HG03439 (cell line): Measurements from ENCODE around the gene GSG1L.

ENCODE experiments used
- ATAC-seq: cut with Tn5 transposase; IDR thresholded peaks from one replicate; pipeline ENCODE4 v1.9.1; 2021; ENCODE audit warnings: mild to moderate bottlenecking, moderate library complexity; ENCODE audit not compliant: unreplicated experiment

Gene GSG1L

GRCh38 chr16:28067604-28068379, 4.3 kb upstream of the GSG1L start:
- no peak for ATAC-seq

GRCh38 chr16:28064706-28065249, 1.3 kb upstream of the GSG1L start:
- no peak for ATAC-seq

DNA sequence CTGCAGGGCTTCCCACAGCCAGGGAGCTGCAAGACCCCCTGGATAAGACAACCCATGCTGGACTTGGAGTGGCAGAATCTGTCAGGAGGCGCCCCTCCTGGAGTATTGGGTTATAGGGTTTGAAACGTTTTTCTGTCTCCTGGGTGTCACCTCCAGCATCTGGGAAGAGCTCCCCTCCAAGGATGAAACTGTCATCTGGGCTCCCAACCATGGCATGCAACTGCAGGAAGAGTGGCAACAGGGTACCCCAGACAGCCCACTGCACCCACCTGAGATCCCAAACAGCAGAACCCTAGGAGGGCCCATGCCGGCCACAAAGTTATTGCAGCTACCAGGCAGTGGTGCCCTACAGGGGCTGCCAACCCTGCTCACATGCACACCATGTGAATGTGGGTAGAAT, 636 bp upstream of the GSG1L start:
- ATAC-seq = no peak

GRCh38 chr16:28062847-28063521, 530 bp downstream of the GSG1L start:
- ATAC-seq = no peak

- no peak for ATAC-seq
Measured at GRCh38 chr16:28062261-28062846, 1.2 kb downstream of the GSG1L start.

DNA sequence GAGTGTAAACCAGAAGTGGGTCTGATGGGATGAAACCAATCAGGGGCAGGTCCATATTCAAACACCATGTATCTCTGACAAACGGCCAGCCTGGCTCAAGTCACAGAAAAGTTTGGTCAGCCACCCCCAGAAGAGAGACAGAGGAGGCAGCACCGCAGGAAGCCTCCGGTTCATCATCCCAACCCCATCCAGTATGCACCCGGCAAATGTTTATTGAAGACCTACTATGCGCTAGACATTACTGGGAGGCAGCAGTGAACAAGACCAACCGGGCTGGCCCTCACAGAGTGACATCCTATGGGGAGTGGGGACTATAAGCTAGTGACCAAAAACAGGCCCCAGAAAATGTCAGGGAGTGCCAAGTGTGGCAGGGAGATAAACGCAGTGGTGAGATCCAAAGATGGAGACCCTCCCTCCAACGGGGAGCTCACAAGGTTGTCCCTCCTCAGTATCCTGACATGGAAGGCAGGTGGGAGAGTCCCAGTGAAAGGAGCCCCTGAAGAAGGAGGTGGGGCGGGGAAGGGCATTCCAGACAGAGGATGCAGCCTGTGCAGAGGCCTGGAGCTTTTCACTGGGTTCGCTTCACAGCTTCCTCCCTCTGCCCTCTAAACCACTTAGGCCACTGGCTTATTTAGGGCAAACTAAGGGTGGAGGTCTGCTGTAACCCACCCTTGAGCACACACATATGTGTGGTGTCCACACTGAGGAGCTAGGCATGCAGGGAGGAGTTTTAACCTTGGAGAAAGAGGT, 2.0 kb downstream of the GSG1L start:
- ATAC-seq = no peak

GRCh38 chr16:28059841-28060575, 3.5 kb downstream of the GSG1L start:
- no peak for ATAC-seq

- no peak for ATAC-seq
Measured at GRCh38 chr16:28058839-28059589, 4.5 kb downstream of the GSG1L start.

DNA sequence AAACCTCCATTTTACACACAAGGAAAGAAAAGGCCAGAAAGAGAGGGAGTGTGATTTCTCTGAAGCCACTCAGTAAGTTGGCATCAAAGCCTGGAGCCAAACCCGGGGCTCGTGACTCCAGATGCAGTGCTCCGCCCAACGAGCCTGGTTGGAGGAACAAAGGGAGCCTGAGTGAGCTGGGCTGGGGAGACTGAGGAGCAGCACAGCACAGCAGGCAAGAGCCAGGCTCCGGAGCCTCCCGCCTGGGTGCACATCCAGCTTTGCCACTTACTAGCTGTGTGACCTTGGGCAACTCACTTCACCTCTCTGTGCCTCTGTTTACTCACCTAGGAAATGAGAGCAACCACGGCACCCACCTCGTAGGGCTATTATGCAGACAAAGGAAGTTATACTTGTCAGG, 5.6 kb downstream of the GSG1L start:
- ATAC-seq = no peak

GRCh38 chr16:28053461-28053860, 10.1 kb downstream of the GSG1L start:
- ATAC-seq = no peak

- no peak for ATAC-seq
Measured at GRCh38 chr16:28052274-28053128, 11.0 kb downstream of the GSG1L start.

GRCh38 chr16:28051486-28051885, 12.0 kb downstream of the GSG1L start:
- no peak for ATAC-seq

- ATAC-seq = no peak
Measured at GRCh38 chr16:28042811-28043210, 20.7 kb downstream of the GSG1L start.

GRCh38 chr16:28041615-28042014, 21.9 kb downstream of the GSG1L start:
- ATAC-seq = no peak

DNA sequence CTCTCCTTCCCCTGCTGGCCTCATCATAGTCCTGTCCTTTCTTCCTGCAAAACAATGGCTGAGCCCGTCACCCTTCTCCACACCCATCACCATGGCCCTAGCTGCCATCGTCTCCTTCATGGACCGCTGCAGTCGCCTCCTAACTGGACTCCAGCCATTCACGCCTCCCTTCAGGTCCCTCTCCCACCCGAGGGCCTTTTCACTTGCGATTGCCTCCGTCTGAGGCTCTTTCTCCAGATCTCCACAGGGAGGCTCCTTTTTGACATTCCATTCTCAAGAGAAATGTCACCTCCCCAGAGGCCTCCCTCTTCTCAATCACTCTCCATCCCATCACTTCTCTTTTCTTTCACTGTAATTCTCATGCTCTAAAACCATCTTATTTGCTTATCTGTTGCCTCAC, 23.5 kb downstream of the GSG1L start:
- no peak for ATAC-seq

GRCh38 chr16:28039493-28039892, 24.0 kb downstream of the GSG1L start:
- ATAC-seq = no peak

GRCh38 chr16:28038409-28038808, 25.1 kb downstream of the GSG1L start:
- ATAC-seq = no peak

DNA sequence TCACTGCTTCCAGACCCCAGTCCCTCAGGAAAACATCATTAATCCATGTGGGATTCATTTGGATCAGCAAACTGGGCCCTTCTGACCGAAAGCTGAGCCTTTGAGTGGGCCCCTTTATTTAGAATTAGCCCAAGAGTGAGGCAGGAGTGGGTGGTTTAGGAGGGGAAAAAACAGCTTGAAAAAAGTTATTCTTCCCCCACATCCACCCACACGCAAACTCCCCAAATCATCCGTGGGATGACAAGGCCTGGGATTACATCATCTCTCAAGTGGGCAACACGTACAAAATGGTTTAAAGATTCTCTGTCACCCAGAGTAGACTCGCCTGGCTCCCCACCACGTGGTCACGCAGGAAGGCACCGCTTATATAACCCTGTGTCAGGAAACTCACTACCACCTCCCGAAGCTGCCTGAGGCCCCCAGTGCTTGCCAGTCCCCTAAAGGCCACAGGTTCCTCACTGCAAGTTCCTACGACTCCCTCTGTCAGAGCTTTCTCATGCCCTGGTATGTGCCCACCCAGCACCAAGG, 27.6 kb downstream of the GSG1L start:
- ATAC-seq = no peak

- no peak for ATAC-seq
Measured at GRCh38 chr16:28033870-28034269, 29.6 kb downstream of the GSG1L start.
